Stimulated activated CD4-positive, alpha-beta T cell treated with anti-CD3 and anti-CD28 coated beads, Interleukin-1b, Interleukin-23, amount 100 ng/mL, for 4 hours (primary cell): Measurements from ENCODE around the gene FIBCD1.

Source experiments
- DNase-seq, 2 donors: peaks; one replicate each; pipeline ENCODE4 v3.0.0-alpha.2; 2020; ENCODE audit warnings: low read depth in 2 of 2

Gene FIBCD1

DNA sequence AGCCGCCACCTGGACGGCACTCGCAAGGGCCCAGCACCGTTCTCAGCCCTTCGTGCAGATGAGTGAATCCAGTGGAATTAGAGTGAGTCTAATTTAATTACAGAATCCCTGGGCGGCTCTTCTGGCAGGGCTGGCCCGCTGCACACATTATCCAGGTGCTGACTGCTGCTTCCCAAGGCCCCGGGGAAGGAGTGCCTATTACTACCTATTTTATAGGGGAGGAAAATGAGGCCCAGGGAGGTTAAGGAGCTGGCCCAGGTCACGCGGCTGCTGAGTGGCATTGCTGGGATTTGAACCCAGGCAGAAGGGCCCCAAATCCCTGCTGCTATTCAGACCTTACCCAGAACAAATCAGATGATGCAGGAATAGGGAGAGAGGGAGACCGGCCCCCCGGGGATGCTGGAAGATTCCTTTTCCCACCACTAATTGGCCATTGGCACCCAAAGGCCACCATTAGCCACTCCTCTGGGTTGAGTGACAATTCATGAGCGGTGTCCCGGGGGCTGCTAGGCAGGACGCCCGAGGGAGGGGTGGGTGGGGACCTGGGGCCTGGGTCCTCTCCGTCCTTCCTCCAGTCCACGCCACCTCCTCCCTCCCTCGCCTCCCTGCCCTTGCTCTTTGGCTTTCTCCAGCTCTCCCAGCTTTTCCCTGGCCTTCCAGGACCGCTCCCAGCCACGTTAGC is 32.2 kb downstream of the FIBCD1 start:
- DNase-seq, result no peak

DNA sequence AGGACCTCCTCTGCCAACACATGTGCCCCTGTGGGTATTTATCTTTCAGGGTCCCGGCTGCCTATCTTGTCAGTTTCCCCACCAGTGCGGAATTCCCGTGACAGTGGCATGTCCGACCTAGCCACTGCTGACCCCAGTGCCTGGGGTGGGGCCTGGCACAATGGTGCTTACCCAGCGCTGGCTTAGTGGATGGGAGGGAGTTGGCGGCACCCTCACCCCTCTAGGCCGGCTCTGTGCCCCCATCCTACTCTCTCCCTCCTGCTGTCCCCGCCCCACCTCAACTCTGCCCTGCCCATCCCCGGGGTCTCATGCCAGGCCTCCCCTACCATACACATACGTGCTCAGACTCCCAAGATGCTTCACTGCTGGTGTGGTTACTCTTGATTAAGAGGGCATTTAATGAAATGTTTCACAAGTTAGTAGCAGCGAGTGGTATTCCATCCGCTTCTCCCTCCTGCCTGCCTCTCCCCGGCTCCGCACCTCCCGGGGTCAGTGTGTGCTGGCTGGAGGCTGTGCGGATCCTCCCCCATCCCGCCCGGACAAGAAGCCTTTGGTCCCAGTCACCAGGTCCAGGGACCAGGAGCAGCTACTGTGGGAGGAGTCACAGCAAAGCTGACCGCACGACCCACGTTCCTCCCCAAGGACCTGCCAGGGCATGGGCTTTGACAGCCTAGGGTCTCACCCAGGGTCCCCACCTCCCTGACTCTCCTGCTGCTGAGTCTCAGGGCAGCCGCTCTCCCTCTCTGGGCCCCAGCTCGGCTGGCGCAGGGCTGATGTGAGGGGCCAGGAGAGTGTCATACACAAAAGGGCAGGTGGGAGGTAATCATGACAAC is 32.9 kb downstream of the FIBCD1 start:
- DNase-seq, result no peak

DNA sequence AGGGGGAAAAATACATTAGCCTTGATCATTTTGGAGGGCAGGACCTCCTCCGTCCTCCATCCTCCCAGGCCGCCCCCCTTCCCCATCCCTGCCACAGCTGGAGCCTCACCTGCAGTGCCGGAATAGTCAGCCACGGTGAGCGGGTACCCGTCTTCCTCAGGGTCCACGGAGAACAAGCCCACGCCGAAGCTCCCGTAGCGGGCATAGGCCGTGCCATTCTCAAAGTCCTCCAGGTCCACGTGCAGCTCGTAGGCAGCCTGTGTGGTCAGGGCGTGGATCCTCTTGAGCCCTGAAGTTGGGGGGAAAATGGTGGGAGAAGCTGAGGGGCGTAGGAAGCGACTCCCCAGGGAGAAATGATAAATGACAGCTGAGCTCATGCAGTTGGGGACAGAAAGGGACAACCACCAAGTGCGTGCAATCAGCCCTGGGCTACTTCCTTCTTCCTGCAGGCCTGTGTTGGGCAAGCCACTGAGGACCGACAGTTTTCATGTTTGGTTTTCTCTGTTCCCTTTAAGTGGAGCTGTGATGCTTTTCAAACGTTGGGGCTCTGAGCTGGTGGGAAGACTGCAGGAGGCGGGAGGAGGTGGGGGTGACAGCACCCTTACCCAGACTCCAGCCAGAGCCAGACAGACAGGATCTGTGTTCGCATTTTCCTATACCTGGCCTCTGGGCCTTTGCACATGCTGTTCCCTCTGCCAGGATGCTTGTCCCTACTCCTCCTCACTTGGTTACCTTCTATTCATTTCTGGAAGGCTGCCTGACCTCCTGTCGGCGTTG is 33.7 kb downstream of the FIBCD1 start:
- DNase-seq, result no peak

DNA sequence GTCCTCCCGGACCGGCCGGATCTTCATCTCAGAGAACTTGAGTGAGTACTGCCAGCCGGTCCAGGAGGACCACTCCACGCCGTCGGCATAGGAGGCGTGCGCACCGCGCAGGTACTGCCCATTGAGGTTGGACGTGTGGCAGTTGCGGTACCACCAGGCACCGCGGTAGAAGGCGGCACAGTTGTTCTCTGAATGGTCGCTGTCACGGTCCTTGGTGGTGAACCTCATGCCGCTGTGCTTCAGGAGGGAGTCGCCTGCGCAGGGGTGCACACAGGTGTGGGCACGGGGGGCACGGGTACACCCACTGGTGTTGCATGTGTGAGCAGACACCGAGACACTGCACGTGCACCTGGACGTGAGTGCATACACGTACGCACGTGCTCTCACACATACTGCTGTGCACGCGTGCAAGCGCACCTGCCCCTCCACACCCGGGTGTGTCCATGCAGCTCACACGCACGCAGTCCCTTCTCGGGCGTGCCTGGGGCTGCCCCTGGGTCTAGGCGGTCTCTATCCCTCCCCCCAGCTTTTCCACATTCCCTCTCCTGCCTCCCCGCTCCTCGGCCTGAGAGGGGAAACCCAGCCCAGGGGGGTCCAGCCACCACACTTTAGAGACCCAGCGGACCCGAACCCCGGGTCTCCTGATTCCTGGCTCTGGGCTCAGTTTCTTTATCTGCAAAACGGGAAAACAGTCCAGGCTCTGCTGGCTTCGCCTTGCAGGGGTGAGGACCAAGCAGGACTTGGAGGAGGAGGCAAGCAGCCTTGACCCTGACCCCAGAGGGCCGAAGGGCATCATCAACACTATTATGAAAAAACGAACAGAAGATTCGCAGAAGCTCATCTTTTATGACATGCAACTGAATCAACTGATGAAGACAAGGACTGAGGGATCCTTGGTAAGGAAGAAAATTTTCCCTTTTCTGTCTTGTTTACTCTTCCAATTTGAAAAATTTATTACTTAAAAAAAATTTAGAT is 34.7 kb downstream of the FIBCD1 start:
- DNase-seq, result no peak

DNA sequence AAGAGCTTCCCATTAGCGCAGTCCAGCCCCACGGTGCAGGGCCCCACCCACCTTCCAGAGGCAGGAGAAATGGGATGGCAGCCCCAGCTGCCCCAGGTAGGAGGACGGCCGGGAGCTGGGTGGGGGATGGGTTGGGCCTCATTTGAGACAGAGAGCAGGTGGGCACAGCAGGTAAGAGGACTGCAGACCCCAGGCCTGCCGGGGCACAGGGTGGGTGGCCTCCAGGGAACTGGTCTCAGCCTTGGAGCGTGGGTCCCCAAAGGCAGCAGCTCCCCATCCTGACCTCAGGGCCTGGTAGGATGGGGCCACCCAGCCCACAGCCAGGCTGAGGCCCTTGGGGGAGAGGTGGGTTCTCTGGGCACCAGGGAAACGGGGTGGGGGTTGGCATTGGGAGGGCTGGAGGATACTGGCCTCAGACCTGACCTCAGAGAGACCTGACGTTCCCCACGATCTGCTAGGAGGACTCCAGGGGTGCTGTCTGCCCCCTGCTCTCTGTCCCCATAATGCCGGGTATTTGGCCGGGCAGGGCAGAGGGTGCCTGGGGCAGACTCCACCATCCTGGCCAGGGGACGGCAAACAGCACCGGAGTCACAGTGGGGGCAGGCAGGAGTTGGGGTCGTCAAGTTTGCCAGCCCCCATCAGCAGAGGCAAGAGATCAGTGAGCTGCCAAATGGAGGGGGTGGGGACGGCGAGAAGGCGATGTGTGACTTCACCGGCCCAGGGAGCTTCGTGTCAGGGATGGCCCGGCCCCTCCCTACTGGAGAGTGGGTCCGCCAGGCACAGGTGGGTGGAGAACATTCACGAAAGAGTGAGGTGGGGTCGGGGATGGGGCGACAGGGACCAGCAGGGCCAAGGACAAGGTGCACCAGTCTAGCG is 35.6 kb downstream of the FIBCD1 start:
- DNase-seq, result no peak

DNA sequence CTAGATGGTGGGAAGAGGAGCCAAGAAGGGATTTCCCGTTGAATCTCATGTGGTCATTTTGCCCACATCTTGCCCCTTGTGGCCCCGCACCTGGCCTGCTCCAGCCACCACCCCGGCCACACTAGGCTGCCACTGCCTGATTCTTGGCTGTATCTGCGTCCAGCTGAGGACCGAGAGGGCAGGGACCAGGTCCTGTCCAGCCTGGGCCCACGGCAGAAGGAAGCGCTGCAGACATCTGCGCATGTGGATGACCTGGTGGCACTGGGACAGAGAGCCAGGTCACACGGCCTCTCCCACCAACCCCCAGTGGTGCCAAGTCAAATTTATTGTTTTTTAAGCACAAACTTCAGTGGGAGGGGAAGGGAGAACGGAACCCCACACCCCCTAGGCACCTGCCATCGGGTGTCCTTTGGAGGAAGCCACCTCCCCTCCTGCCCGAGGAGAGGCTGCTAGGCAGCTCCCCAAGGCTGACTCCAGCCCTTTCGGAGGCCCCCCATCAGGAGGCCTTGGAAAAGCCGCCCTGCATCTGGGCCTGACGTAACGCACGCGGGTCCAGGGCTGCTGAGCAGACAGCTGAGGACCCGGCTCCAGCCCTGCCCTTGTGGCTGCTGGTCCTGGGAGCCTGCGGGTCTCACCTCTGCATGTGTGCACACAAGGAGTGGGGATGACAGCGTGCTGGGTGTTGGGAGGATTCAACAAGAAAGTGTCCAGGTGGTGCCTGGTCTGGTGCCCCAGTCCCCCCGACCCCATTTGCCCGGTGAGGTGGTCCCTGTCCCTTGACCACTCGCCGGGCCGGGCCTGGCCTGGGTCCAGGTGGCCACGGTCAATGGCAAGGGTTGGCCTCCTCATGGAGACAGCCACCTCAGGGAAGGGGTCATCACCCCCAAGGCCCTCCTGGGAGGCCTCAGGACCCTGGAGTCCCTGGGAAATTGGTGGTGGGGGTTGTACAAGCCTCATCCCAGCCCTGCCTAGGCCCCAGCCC is 36.6 kb downstream of the FIBCD1 start:
- DNase-seq, result no peak

DNA sequence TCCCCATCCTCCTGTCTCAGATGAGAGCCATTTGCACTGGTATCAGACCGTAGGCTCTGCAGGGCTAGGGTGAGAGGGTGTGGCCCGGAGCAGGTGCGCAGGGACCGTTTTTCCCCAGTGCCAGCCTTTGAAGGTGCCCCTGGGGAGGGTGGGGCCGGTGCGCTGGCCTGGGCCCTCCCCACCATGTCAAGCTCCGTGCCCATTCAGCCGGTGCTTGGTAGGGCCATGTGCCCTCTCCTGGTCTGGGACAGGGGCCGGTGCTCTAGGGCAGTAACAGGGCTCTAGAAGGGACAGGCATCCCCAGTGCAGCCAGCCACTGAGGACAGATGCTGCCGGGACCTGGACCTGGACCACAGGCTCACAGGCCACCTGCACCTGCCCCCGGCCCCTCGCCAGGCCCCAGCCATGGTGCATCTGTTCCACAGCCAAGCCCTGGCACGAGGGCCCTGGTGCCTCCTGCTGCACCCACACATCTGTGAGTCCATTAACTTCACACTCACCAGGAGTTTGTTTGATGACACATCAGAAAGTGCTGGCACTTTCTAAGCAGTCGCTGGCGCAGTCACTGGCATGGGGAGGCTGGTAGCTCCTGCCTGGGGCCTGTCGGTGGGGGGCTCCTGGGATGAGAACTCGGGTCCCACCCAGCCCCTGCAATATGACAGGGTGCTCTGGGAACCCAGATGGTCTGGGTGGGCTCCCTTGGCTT is 37.4 kb downstream of the FIBCD1 start:
- DNase-seq, result no peak

DNA sequence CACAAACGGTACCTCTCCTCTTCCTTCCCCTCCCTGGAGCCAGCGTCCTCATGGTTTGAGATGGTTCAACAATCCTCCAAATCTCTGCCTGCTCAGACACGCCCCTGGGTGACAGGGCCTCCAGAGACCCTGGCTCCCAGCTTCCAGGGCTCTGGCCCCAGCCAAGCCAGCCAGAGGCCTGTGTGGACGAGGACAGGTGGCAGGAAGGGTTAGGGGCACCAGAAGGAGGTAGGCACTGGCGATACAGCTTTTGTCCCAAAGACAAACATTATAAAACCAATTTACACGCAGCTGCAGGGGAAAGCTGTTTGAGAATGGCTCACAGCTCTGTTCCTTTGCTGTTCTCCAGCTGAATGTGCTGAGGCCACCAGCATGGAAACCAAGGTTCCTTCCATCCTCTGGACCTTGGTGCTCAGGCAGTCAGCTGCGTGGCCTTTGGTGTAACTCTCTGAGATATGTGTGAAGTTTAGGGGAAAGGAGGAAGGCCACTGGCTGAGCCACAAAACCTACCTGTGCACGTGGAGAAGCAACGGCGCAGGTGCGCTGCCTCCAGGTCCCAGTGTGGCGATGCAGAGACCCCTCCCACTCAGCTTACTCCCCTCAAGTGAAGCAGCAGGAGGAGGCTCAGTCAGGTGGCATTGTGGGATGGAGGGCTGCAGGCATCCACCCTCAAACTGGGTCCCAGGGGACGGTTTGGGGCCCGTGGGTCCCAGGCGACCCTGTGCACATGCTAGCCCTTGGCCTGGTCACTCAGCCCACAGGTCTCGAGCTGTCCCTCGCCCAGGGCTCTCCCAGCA is 38.1 kb downstream of the FIBCD1 start:
- DNase-seq, result no peak

DNA sequence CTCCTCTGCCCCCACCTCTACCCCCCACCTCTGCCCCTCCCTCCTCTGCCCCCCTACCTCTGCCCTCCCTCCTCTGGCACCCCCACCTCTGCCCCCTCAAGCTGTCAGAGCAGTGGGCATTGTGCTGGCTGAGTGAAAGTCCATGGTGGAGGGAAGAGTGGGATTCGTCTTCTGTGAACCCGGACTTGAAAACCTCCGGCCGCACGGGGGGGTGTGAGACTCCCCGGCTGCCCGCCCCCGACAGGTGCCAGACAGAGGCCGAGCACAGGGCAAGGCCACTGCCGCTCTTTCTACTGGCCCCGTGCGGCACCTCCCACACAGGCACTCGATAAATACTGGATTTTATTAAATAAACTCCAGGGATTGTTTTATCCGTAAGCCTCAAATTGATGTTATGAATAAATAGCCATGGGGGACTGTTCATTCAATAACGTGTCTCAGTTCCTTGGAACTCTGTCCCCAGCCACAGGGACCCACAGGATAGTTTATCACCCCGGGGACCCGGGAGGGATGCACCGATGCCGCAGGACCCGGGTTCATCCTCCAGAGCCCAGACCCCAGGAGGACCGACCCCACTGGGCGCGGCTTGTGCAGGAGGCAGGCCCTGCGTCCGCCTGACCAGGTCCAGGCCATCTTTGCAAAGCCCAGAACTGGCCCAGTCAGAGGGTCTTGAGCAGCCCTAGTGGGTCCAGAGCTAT is 39.8 kb downstream of the FIBCD1 start:
- no peak for DNase-seq

DNA sequence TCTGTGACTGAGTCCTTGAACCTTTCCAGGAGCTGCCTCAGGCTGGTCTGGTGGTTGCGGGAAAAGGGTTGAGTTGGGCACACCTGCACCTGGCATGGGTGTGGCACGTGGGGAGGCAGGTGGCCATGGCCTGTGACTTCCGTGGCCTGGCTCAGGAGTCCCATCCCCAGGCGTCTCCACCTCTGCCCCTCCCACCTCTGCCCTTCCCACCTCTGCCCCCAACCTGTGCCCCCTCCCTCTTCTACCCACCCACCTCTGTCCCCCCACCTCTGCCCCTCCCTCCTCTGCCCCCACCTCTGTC is 40.5 kb downstream of the FIBCD1 start:
- DNase-seq, result no peak

DNA sequence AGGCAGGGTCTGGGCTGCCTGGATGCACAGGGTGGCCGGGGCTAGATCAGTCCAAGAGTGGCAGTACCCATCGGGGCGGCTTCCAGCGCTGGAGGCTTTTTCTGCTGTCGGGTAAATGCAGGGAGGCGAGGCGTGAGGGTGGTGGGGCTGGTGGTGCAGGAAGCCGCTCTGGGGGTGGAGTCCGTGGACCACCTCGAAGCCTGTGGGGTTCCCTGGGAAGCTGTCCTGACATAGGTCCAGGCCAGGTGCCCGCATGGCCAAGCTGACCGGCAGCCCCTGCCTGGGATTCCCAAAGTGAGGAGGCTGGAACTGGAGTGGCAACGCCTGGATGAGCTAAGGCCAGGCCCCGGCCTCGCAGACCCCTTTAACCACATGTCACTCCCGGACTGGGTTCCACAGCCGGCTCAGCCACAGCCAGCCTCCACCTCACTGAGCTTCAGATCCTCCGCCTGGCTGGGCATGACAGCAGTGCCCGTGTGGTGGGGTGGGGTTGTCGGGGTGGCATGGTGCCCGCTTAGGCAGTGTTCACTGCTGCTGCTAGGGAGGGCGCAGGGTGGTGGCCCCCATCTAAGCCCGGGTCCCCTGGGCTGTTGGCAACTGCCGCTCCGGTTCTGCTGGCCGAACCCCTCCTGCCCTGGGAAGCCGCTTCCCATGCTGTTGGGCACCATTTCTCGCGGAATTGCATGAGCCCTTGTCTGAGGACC is 41.0 kb downstream of the FIBCD1 start:
- no peak for DNase-seq

DNA sequence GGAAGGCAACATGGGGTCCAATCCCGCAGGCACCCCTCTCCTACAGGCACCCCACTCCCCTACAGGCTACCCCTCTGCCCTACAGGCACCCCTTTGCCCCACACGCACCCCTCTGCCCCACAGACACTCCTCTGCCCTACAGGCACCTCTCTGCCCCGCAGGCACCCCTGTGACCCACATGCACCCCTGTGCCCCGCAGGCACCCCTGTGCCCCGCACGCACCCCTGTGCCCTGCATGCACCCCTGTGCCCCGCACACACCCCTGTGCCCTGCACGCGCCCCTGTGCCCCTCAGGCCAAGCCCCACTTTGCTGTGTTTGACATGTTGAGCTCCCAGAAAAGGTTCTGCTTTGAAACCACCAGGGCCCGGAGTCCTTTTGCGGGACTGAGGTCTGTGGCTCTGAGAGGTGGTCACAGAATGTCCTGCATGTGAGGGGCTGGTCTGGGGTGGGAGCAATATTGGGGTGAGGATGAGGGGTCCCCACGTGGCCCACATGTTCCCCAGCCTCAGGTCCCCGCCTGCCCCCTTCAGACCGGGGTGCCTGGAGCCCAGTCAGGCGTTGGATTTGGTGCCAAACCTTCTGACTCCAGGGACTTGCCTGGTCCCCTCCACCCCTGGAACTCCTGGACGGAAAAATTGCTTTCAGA is 41.8 kb downstream of the FIBCD1 start:
- no peak for DNase-seq

DNA sequence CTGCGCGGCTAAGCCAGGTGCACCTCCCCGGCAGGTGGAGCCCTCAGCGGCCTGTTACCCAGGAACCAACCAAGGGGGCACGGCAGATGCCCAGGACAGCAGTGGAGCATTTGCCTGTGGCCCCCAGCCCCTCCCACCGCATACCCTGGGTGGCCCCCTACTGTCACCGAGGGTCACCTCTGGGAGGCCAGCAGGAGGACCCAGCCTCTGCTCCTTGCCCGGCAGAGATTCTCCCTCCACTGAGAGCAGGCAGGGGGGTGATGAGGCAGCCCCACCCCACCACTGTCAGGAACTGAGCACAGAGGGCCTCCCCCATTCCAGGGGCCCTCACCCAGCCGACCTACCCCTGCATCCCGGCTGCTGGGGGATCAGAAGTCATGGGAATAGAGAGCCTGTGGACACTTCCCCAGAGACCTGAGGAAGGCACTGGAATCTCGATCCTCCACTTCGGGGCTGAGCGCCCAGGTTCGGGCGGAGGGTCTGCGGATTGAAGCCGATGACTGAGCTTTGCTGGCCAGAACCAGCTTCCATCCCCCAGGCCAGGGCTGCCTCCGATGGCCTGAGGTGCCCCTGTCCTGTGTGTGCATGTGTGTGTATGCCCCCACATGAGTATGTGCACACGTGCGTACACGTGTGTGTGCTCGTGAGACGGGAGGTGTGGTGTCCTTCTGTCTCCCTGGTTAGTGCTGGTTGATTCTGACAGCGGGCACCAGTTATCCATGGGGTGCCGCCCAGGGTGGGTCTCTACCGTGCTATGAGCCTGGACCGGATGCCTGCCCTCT is 42.6 kb downstream of the FIBCD1 start, which contains the start of gene QRFP:
QRFP (minus strand) TSS at position 580 of the 782 bp plus-strand sequence. CDS start 2,974 bp downstream, outside the sequence.
- no peak for DNase-seq

DNA sequence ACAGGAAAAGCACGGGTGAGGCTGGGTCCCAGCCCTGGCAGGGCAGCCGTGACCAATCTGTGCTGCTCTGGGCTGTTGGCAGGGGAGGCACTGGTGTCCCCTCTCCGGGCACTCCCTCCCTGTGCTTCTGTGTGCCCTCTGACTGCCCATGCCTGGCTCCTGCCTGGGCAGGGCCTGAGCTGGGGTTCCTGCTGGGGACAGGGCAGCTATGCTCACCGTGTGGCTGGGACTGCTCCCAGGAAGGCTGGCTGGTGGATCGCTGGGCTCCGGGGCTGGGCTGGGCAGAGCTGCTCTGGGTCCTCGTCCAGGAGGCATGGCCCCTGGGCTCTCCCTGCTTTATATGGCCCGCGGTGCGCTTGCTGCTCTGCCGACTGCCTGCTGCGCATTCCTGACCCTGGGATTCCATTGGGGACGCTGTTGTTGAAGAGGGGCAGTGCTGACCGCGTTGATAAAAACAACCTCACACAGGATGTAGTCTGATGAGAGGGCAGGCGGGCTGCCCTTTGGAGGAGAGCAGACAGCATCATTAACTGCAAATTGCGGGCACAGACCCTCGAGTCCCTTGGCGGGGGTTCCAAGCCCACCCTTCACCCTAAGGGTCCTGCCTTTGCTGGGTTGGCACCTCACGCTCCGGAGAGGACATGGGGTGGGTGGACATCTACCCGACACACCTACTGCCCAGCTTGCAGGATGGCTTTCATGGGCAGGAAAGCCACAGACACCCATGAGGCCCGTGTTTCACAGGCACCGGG is 43.4 kb downstream of the FIBCD1 start:
- DNase-seq, result no peak
